ENCODE data around the gene ZNF524.

ZNF524 gene

DNA sequence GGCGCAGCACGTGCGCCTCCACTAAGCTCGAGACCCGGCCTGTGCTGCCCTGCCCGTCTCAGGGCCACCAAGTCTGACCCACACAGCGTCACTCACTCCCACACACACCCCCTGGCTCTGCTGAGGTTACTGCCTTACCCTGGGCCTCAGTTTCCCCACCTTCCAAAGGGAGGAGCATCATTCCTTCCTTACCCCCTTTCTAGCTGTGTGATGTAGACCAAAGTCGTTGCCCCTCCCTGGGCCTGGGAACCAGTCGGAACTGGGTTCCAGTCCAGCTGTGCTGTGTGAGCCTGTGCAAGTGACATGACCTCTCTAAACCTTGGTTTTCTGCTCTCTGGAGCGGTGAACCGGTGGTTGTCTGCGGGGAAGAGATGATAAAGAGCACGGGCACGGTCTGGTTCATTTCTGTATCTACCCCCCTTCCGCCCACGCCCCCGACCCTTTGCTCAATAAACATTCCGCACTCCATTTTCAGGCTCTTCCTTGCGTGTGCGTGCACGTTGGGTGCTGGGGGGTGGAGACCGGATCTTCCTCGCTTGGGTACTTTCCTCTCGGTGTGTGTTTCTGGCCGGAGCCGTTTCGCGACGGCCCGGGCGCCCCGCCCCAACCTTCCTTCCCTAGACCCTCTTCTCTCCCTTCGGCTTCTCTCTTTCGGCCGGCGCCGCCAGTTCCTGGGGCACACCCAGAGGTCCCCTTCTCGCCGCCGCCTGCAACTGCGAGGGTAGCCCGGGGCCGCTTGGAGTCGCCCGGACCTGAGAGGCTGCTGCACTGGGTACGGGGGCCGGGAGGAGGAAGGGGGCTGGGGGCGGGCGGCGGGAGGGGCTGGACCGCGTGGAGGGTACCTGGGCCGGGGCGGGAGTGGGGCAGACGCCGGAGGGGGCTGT lies 43.2 kb downstream of the ZNF524 start, which contains the start of gene ZNF581:
Gene ZNF581, plus strand, starts transcription at position 647 of the 884 bp plus-strand sequence. CDS start 923 bp downstream, outside the sequence.
- peak; percentile 38 for ATAC-seq
- peak; percentile 86 for DNase-seq

DNA sequence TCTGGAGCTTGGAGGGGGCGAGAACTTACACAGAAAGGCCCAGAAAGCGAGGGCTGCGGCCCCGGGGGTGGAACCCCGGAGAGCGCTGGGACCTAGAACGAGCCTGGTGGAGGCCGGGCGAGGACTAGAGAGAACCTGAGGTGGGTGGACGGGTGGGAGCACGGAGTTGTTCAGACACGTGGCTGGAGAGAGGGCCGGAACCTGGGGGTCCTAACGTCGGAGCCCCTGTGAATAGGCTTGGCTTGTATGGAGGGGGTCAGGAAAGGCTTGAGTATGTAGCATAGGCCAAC lies 43.7 kb downstream of the ZNF524 start:
- DNase-seq: no peak
- no peak for ATAC-seq

DNA sequence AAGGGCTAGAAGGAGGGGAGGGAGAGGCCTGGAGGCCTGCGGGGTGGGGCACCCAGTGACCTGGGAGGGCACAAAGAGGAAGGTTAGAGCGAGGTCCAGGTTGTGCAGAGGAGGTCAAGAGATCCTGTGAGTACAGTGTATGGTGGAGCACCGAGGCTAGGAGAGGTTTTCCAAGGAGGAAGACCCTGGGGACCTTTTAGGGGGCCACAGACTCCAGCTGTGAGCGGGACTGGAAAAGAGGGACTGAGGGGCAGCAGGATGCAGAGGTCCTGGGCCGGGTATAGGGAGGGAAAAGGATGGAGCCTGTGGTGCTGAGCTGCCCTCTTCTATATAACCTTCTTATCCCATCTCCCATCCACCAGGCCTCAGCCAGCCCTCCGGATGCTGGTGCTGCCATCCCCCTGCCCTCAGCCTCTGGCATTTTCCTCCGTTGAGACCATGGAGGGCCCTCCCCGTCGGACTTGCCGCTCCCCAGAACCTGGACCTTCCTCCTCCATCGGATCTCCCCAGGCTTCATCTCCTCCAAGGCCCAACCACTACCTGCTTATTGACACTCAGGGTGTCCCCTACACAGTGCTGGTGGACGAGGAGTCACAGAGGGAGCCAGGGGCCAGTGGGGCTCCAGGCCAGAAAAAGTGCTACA lies 44.2 kb downstream of the ZNF524 start:
- ATAC-seq: no peak
- DNase-seq: no peak

DNA sequence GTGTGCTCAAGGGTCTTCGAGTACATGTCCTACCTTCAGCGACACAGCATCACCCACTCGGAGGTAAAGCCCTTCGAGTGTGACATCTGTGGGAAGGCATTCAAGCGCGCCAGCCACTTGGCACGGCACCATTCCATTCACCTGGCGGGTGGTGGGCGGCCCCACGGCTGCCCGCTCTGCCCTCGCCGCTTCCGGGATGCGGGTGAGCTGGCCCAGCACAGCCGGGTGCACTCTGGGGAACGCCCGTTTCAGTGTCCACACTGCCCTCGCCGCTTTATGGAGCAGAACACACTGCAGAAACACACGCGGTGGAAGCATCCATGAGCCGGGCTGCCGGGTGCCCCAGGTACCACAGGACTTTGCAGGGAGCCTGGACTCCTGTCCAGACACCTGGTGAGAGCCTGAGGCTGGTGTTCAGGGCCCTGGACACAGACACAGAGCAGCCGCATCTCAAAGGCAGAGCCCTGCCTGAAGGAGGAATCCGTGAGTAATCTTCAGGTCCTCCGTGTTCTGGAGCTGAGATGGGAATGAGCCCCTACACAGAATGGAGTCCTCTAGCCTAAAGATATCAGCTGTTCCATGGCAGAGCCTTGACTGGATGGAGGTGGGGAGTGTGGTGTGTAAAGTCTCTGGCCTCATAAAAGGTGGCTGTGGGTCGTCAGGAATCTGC lies 44.9 kb downstream of the ZNF524 start:
- DNase-seq (no peak), ATAC-seq (no peak)

GRCh38 chr19:55645512-55645881 lies 45.4 kb downstream of the ZNF524 start:
- no peak for ATAC-seq
- no peak for DNase-seq

DNA sequence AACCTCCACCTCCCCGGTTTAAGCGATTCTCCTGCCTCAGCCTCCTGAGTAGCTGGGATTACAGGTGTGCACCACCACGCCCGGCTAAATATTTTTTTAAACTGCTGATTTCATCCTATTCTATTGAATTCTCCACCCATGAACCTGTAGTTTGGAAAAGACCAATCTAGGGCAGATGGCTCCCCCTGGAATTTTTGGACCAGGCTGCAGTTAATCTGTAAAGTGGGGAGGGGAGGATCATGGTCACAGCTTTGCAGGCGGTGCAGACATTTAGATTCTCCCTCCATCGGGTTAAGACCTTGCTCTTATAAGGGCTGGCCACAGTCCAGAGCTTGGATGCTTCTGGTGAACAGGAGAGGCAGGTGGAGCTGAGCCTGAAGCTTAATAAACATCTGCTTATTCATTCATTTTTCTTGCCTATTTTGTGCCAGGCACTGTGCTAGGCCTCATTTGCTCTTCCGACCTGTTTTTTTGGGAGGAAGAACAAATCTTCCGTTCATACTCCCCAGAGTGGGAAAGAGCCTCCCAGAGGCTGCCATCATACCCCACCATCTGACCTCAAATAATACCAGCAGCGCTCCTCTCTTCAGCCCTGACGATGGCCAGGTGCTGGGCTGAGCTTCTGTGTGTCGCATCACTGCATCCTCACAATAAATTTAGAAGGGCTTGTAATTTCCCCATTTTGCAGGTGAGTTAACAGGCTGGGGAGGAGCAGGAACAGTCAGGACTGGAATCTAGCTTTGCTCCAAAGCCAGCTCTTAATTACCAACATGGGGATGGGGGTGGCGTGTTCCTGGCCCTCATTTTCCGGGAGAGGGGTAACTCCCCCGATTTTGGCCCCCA lies 47.0 kb downstream of the ZNF524 start:
- DNase-seq (no peak), ATAC-seq (no peak)

GRCh38 chr19:55647732-55648584 lies 47.9 kb downstream of the ZNF524 start, which contains the start of gene CCDC106:
Gene CCDC106 (plus strand): TSS chr19:55648212. CDS start chr19:55649047, 835 bp downstream.
- ATAC-seq (peak; percentile 4), DNase-seq (peak; percentile 65)

GRCh38 chr19:55648585-55649267 lies 48.6 kb downstream of the ZNF524 start:
- DNase-seq: no peak
- no peak for ATAC-seq

- ATAC-seq: no peak
- DNase-seq: no peak
Measured at GRCh38 chr19:55649268-55650125, 49.4 kb downstream of the ZNF524 start.

DNA sequence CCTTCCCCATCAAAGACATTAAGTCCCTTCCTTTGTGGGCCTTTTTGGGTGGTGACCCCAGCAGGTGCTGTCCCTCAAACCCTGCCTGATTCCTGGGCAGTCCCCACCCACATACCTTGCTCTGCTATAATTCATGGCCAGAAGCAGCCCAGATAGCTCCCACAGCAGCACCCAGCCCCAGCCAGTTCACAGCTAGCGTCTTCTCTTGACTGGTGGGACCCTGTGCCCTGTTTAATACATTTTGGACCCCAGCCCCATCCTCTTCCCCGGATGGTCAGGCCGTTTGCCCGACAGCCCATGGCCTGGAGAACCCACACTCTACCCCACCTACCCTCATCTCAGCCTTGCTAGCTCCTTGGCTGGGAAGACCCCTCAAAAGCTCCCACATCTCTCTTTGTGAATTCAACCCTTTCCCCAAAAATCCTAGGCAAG lies 50.1 kb downstream of the ZNF524 start:
- no peak for ATAC-seq
- DNase-seq: peak; percentile 66

- ATAC-seq: no peak
- DNase-seq: no peak
Measured at GRCh38 chr19:55650602-55651230, 50.6 kb downstream of the ZNF524 start.

GRCh38 chr19:55651236-55651635 lies 51.1 kb downstream of the ZNF524 start:
- no peak for DNase-seq
- no peak for ATAC-seq

DNA sequence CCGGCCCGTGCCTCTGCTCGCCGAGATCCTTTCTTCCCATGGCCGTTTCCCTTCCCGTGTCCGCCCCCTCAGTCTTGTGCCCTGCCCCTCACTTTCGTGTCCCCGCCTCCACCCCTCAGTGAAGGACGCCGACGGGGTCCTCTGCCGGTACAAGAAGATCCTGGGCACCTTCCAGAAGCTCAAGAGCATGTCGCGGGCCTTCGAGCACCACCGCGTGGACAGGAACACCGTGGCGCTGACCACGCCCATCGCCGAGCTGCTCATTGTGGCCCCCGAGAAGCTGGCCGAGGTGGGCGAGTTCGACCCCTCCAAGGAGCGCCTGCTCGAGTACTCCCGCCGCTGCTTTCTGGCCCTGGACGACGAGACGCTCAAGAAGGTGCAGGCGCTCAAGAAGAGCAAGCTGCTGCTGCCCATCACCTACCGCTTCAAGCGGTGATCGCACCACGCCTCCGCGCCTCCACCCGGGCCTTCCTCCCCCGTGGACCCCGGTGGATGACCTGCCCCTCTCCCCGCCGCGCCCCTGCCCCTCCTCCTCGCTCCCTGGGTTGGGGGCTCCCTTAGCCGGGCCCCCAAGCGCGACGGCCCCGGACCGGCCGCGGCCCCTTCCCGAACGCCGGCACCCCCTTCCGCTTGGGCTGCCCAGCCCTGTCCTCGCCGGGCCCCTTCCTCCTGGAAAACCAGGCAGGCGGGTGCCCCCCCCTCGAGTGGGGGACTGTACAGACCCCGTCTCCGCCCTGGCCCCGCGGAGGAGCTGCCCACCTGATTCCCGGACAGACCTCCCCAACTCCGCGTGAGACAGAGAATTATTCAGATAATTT lies 52.4 kb downstream of the ZNF524 start:
- no peak for DNase-seq
- no peak for ATAC-seq

Measured in stimulated activated naive CD8-positive, alpha-beta T cell treated with anti-CD3 and anti-CD28 coated beads, Interleukin-15, Interleukin-2, amounts not matched to agents 100 U/mL and 50 U/mL, for 24 hours (primary cell).